H7 (cell line): ENCODE data around the gene VPS35L. TPM values are rescaled to one million over a fixed set of nuclear protein-coding genes. Genes with fewer than 3 reads are reported as not detected.
"Not testable (repeated sequence)": the region's sequence is repeated elsewhere in the genome, so short reads cannot be mapped to it uniquely, and the experiment has no call there.

Experiments used
- DNase-seq: peaks from one replicate; pipeline ENCODE4 v3.0.0; 2012
- H3K27me3 ChIP-seq: 2 replicates; pipeline ENCODE4 v1.6.0; 2011; ENCODE audit warnings: mild to moderate bottlenecking, low read length; ENCODE audit not compliant: control insufficient read depth, insufficient read depth
- H3K36me3 ChIP-seq: replicated peaks from 2 replicates; pipeline ENCODE4 v1.5.1; 2011; ENCODE audit warnings: low read length; ENCODE audit not compliant: control insufficient read depth, insufficient read depth
- H3K4me3 ChIP-seq: 2 replicates; pipeline ENCODE4 v1.5.1; 2011; ENCODE audit warnings: low read depth, mild to moderate bottlenecking, control low read depth, low read length, moderate library complexity; ENCODE audit not compliant: insufficient read depth
- total RNA-seq: library from RNA; depleted of rRNA; stranded (reverse); fragments of >200 nt; shearing (Covaris generic); gene quantifications from 2 replicates; pipeline ENCODE4 v1.2.3, GENCODE V29; 2014

The VPS35L gene
- total RNA-seq, 1 experiment from 2014 or later, result 31.8 TPM

GRCh38 chr16:19666477-19666876 lies 111.0 kb downstream of the VPS35L start:
- Histone ChIP-seq H3K27me3 (peaks cover 2% of the 10 kb centered on the region; the same call in 1 of the 2 replicates), H3K36me3 (peaks cover 5% of the 10 kb centered on the region), H3K4me3 (no peak overlapping the region)
- DNase-seq, result no peak

GRCh38 chr16:19672378-19672777 lies 116.9 kb downstream of the VPS35L start:
- no peaks in the 10 kb centered on the region for H3K27me3 ChIP-seq
- DNase-seq, result no peak
- H3K4me3 ChIP-seq, result no peak overlapping the region
- peaks cover 3% of the 10 kb centered on the region for H3K36me3 ChIP-seq

GRCh38 chr16:19674485-19674884 lies 119.0 kb downstream of the VPS35L start:
- Histone ChIP-seq H3K4me3 (no peak overlapping the region), H3K27me3 (no peaks in the 10 kb centered on the region), H3K36me3 (peaks cover 3% of the 10 kb centered on the region)
- no peak for DNase-seq

- H3K27me3 ChIP-seq, result no peaks in the 10 kb centered on the region
- no peak for DNase-seq
- H3K36me3 ChIP-seq, result peaks cover 1% of the 10 kb centered on the region
- H3K4me3 ChIP-seq, result no peak overlapping the region
Measured at GRCh38 chr16:19677402-19677801, 121.9 kb downstream of the VPS35L start.

- Histone ChIP-seq H3K27me3 (no peaks in the 10 kb centered on the region), H3K4me3 (no peak overlapping the region), H3K36me3 (peaks cover 6% of the 10 kb centered on the region)
- no peak for DNase-seq
Measured at GRCh38 chr16:19678804-19679203, 123.3 kb downstream of the VPS35L start.

- not testable (repeated sequence) for DNase-seq, H3K4me3 ChIP-seq, H3K27me3 ChIP-seq, H3K36me3 ChIP-seq
Measured at GRCh38 chr16:19679281-19679680, 123.8 kb downstream of the VPS35L start.

GRCh38 chr16:19680881-19681340 lies 125.4 kb downstream of the VPS35L start:
- peak; percentile 71 for DNase-seq
- peaks cover 11% of the 10 kb centered on the region for H3K36me3 ChIP-seq
- H3K4me3 ChIP-seq, result no peak overlapping the region
- H3K27me3 ChIP-seq, result no peaks in the 10 kb centered on the region

- DNase-seq, result no peak
- no peaks in the 10 kb centered on the region for H3K27me3 ChIP-seq
- H3K4me3 ChIP-seq, result no peak overlapping the region
- H3K36me3 ChIP-seq, result peaks cover 11% of the 10 kb centered on the region
Measured at GRCh38 chr16:19681637-19682036, 126.1 kb downstream of the VPS35L start.

- DNase-seq, result no peak
- Histone ChIP-seq H3K4me3 (no peak overlapping the region), H3K27me3 (no peaks in the 10 kb centered on the region), H3K36me3 (peaks cover 11% of the 10 kb centered on the region)
Measured at GRCh38 chr16:19683453-19684236, 128.1 kb downstream of the VPS35L start.

GRCh38 chr16:19685176-19685575 lies 129.7 kb downstream of the VPS35L start:
- no peak overlapping the region for H3K4me3 ChIP-seq
- no peak for DNase-seq
- H3K27me3 ChIP-seq, result no peaks in the 10 kb centered on the region
- peaks cover 13% of the 10 kb centered on the region for H3K36me3 ChIP-seq

- no peak for DNase-seq
- no peak overlapping the region for H3K4me3 ChIP-seq
- no peaks in the 10 kb centered on the region for H3K27me3 ChIP-seq
- peaks cover 15% of the 10 kb centered on the region for H3K36me3 ChIP-seq
Measured at GRCh38 chr16:19687279-19687678, 131.8 kb downstream of the VPS35L start.

- no peak for DNase-seq
- Histone ChIP-seq H3K36me3 (peaks cover 14% of the 10 kb centered on the region), H3K4me3 (no peak overlapping the region), H3K27me3 (no peaks in the 10 kb centered on the region)
Measured at GRCh38 chr16:19688396-19689024, 133.0 kb downstream of the VPS35L start.

- Histone ChIP-seq H3K27me3 (no peaks in the 10 kb centered on the region), H3K4me3 (no peak overlapping the region), H3K36me3 (peaks cover 11% of the 10 kb centered on the region)
- no peak for DNase-seq
Measured at GRCh38 chr16:19689342-19689741, 133.8 kb downstream of the VPS35L start.

- Histone ChIP-seq H3K27me3 (no peaks in the 10 kb centered on the region), H3K36me3 (peaks cover 11% of the 10 kb centered on the region), H3K4me3 (no peak overlapping the region)
- no peak for DNase-seq
Measured at GRCh38 chr16:19690196-19690595, 134.7 kb downstream of the VPS35L start.

- no peak for DNase-seq
- peaks cover 8% of the 10 kb centered on the region for H3K36me3 ChIP-seq
- H3K4me3 ChIP-seq, result no peak overlapping the region
- no peaks in the 10 kb centered on the region for H3K27me3 ChIP-seq
Measured at GRCh38 chr16:19691161-19691711, 135.7 kb downstream of the VPS35L start.
